Transverse colon (tissue), 4 donors: ENCODE results near the gene MPRIP. TPM values are rescaled to one million over a fixed set of nuclear protein-coding genes. Genes with fewer than 3 reads are reported as not detected.

Experiments used
- DNase-seq: peaks from one replicate; pipeline ENCODE4 v3.0.0-alpha.2; 2019
- H3K27ac ChIP-seq, 4 donors: fragments of 200-600 bp; sonication (generic); 2 replicates each; pipeline ENCODE4 v1.5.1; 2016 to 2018; ENCODE audit warnings: inconsistent platforms in 4 of 4
- H3K27me3 ChIP-seq: fragments of 200-600 bp; sonication (generic); 2 replicates; pipeline ENCODE4 v1.5.1; 2017; ENCODE audit warnings: inconsistent platforms
- H3K36me3 ChIP-seq, 4 donors: fragments of 200-600 bp; sonication (generic); 2 replicates each; pipeline ENCODE4 v1.5.1; 2017 to 2019; ENCODE audit warnings: inconsistent platforms in 4 of 4
- H3K4me1 ChIP-seq, 4 donors: fragments of 200-600 bp; sonication (generic); 2 replicates each; pipeline ENCODE4 v1.5.1; 2017 to 2020; ENCODE audit warnings: inconsistent platforms in 4 of 4
- H3K4me3 ChIP-seq, 4 donors: fragments of 200-600 bp; sonication (generic); 1 replicate in 1 of 4; 2 replicates in 3 of 4; pipeline versions ENCODE4 v1.5.1 to v1.6.1; 2017 to 2019; ENCODE audit warnings: inconsistent platforms in 4 of 4
- H3K9me3 ChIP-seq, 2 donors: fragments of 200-600 bp; sonication (generic); 2 replicates each; pipeline ENCODE4 v1.5.1; 2017 to 2019; ENCODE audit warnings: inconsistent platforms in 2 of 2
- EP300 ChIP-seq: sonication (generic); formaldehyde crosslinking; IDR thresholded peaks from one replicate; pipeline ENCODE4 v1.6.1; 2017; ENCODE audit warnings: antibody characterized with exemption, low read depth
- POLR2A ChIP-seq: fragments of 450-650 bp; IDR thresholded peaks from one replicate; pipeline ENCODE4 v1.6.1; 2016; ENCODE audit warnings: antibody characterized with exemption, mild to moderate bottlenecking, moderate library complexity
- POLR2AphosphoS5 ChIP-seq, 3 donors: sonication (generic); formaldehyde crosslinking; IDR thresholded peaks; one replicate each; pipeline ENCODE4 v1.6.1; 2016; ENCODE audit warnings: antibody characterized with exemption in 3 of 3
- WGBS, 2 donors: methylation state at CpG; one replicate each; pipeline ENCODE4 v1.1.5; 2018; ENCODE audit warnings: low coverage in 1 of 2; 5-methylcytosine and 5-hydroxymethylcytosine counted together
- in situ Hi-C, 4 donors: fragments of 200-750 bp; cut with MboI; loops; one replicate each; pipeline versions ENCODE4 v1.15.0 to v1.15.1; 2017; ENCODE audit warnings: low sequenced_read_pairs in 3 of 4, low pct_ligation_motif_present in 1 of 4, low pct_unique_long_range_greater_than_20kb in 1 of 4
- intact Hi-C: fragments of 100-400 bp; cut with DNase I; formaldehyde crosslinking; loops from one replicate; pipeline ENCODE4 v1.15.1; 2023; ENCODE audit warnings: low total_unique reads
- total RNA-seq, 4 donors: library from RNA; depleted of rRNA; stranded (reverse); fragments of >200 nt; gene quantifications; one replicate each; pipeline ENCODE4 v1.1.0, GENCODE V29; 2016
- TF ChIP-seq, protein P1 (sequence below), 5 experiments: fragments of 200-600 bp in 3 of 5; fragments of 450-650 bp in 2 of 5; sonication (generic) in 3 of 5; IDR thresholded peaks; 1 replicate in 2 of 5; 2 replicates in 3 of 5; pipeline ENCODE4 v1.5.1; 2016 to 2017; ENCODE audit warnings: antibody characterized with exemption in 5 of 5, inconsistent platforms in 3 of 5, mild to moderate bottlenecking in 2 of 5, moderate library complexity in 1 of 5

Gene MPRIP
- total RNA-seq, 4 donors from 2014 or later = 124 to 368 (median 158) TPM

DNA sequence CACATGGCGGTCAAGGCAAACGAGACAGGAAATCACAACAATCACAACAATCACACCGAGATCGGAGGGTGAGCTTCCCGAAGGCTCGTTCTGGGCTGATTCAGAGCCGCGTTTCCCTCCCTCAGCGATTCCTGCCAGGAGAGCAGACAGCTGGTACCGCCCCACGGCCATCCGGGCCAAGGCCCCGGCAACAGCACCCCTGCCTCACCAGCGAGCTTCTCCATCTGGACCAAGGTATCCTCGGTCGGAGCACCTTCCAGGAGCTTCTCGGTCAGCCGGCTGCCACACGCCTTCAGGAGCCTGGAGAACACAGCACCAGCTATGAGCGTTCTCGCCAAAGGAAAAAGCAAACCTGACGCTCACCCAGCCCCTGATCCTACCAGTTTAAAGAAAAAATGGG is 179.1 kb downstream of the MPRIP start:
- TF ChIP-seq POLR2A (no peak), EP300 (no peak), POLR2AphosphoS5 (IDR thresholded peaks at IDR 0.05) (no peak)
- TF ChIP-seq, protein P1, sequence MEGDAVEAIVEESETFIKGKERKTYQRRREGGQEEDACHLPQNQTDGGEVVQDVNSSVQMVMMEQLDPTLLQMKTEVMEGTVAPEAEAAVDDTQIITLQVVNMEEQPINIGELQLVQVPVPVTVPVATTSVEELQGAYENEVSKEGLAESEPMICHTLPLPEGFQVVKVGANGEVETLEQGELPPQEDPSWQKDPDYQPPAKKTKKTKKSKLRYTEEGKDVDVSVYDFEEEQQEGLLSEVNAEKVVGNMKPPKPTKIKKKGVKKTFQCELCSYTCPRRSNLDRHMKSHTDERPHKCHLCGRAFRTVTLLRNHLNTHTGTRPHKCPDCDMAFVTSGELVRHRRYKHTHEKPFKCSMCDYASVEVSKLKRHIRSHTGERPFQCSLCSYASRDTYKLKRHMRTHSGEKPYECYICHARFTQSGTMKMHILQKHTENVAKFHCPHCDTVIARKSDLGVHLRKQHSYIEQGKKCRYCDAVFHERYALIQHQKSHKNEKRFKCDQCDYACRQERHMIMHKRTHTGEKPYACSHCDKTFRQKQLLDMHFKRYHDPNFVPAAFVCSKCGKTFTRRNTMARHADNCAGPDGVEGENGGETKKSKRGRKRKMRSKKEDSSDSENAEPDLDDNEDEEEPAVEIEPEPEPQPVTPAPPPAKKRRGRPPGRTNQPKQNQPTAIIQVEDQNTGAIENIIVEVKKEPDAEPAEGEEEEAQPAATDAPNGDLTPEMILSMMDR (IDR thresholded peaks at IDR 0.05) = no peak
- 97% methylated on average over 22 of the region's 22 CpGs; no CpG with 5 or more reads in 1 of the 2 donors for WGBS, 2 donors
- no peaks in the 10 kb centered on the region for H3K27me3 ChIP-seq
- H3K4me3 ChIP-seq = no peak overlapping the region
- no peak for DNase-seq
- H3K27ac ChIP-seq = no peak overlapping the region
- peaks cover 0 to 92% (median 37%) of the 10 kb centered on the region in 4 donors for H3K36me3 ChIP-seq
- H3K4me1 ChIP-seq = no peaks in the 10 kb centered on the region
- in situ Hi-C loops (no loop called here), intact Hi-C loops (no loop called here)
- no peaks in the 10 kb centered on the region for H3K9me3 ChIP-seq

DNA sequence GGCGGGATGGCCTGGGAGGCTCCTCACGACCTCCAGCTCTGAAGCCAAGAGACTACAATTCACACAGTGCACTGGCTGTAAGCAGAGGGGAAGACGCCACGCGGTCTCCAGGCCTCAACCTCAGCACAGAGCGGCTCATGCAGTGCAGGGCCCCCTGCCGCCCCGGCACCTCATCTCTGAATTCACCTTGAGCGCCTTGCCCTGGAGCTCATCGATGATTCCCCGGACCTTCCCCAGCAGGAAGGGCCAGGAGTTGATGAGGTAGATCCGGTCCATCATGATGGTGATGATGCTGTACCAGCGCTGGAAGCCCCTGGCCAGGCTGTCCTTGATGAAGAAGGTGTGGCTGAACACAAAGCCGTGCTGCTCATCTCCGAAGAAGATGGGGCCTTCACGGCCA is 181.5 kb downstream of the MPRIP start:
- no peaks in the 10 kb centered on the region for H3K4me1 ChIP-seq
- H3K9me3 ChIP-seq = no peaks in the 10 kb centered on the region
- intact Hi-C loops (no loop called here), in situ Hi-C loops (no loop called here)
- no peak for TF ChIP-seq POLR2A
- TF ChIP-seq, protein P1 (IDR thresholded peaks at IDR 0.05) = no peak
- peaks cover 0 to 94% (median 41%) of the 10 kb centered on the region in 4 donors for H3K36me3 ChIP-seq
- H3K27ac ChIP-seq = no peak overlapping the region
- DNase-seq = no peak
- 96% methylated on average over 16 of the region's 16 CpGs; no CpG with 5 or more reads in 1 of the 2 donors for WGBS, 2 donors
- no peak overlapping the region for H3K4me3 ChIP-seq
- H3K27me3 ChIP-seq = no peaks in the 10 kb centered on the region

DNA sequence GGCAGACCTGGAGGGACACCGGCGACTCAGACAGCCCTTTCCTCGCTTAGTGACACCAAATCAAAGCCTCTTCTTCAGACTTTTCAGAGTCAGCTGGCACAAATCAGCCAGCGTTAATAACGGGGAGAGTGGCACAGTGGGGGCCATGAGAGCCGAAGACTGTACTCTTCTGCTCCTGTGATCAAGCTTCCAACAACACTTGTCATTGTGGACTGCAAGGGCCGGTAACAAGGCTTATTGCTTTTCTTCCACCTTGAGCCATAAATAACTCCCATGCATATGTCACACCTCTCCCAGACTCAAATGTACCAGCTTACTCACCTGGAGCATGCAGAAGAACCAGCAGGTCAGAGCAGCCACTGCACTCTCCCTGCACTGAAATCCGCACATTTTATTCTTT is 181.9 kb downstream of the MPRIP start:
- H3K36me3 ChIP-seq = peaks cover 0 to 94% (median 41%) of the 10 kb centered on the region in 4 donors
- intact Hi-C loops = no loop called here
- WGBS, 2 donors = 81 to 84% methylated on average over 3 to 8 of the region's 8 CpGs
- no peak overlapping the region for H3K27ac ChIP-seq
- no peaks in the 10 kb centered on the region for H3K4me1 ChIP-seq
- no peaks in the 10 kb centered on the region for H3K9me3 ChIP-seq
- no peak for DNase-seq
- H3K4me3 ChIP-seq = no peak overlapping the region
- in situ Hi-C loops = no loop called here
- TF ChIP-seq EP300 (no peak), POLR2AphosphoS5 (IDR thresholded peaks at IDR 0.05) (no peak), POLR2A (no peak)
- TF ChIP-seq, protein P1 (IDR thresholded peaks at IDR 0.05) = no peak
- no peaks in the 10 kb centered on the region for H3K27me3 ChIP-seq

DNA sequence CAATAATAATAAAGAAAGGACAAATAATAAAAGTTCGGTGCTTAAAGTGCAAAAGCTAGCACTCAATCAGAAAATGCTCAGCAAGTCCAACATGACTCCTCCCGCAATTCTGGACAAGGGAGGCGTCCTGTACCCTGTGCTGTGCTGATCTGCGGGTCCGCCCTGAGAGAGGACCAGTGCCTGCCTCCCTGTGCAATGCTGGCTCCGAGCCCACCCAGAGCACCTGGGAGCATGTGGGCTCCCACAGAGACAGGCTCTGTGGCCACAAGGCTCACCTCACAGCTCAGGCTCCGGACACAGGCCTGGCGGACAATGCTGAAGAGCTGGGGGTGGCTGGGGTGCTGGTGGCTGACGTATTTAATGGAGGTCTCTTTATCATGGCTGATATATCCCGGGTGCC is 183.6 kb downstream of the MPRIP start:
- DNase-seq = no peak
- TF ChIP-seq, protein P1 (IDR thresholded peaks at IDR 0.05) = no peak
- TF ChIP-seq POLR2AphosphoS5 (IDR thresholded peaks at IDR 0.05) (no peak), POLR2A (no peak), EP300 (no peak)

More for the DNA sequence above, 183.6 kb downstream of the MPRIP start:
- 93% methylated on average over 10 of the region's 10 CpGs; no CpG with 5 or more reads in 1 of the 2 donors for WGBS, 2 donors
- intact Hi-C loops (no loop called here), in situ Hi-C loops (no loop called here)
- H3K36me3 ChIP-seq = peaks cover 0 to 96% (median 39%) of the 10 kb centered on the region in 4 donors
- no peak overlapping the region for H3K27ac ChIP-seq
- no peaks in the 10 kb centered on the region for H3K4me1 ChIP-seq
- H3K9me3 ChIP-seq = no peaks in the 10 kb centered on the region
- no peak overlapping the region for H3K4me3 ChIP-seq
- H3K27me3 ChIP-seq = no peaks in the 10 kb centered on the region
